A673 (cell line): Measurements from ENCODE around the gene INPP5F. TPM values are rescaled to one million over a fixed set of nuclear protein-coding genes. Genes with fewer than 3 reads are reported as not detected.

Experiments
- BruUV-seq: library from RNA; stranded (reverse); fragments of 400-500 nt; replicated peaks from 2 replicates; lab custom pipeline; 2021; lab: Mats Ljungman, UMichigan
- CTCF ChIA-PET: fragments of 300-600 bp; sonication (Branson Sonifier 250); formaldehyde crosslinking; loops from one replicate; lab custom pipeline; 2022; ENCODE audit warnings: antibody characterized with exemption; lab: Charles Lee
- POLR2A ChIA-PET: fragments of 300-600 bp; sonication (Branson Sonifier 250); formaldehyde crosslinking; loops from one replicate; lab custom pipeline; 2022; ENCODE audit warnings: antibody characterized with exemption; ENCODE audit not compliant: low non-redundant PET; lab: Charles Lee
- DNase-seq: peaks from one replicate; pipeline ENCODE4 v3.0.0-alpha.2; 2015; ENCODE audit warnings: low spot score
- H3K27ac ChIP-seq: fragments of 200-600 bp; sonication (generic); 2 replicates; pipeline ENCODE4 v1.5.1; 2016; ENCODE audit warnings: mixed run types, low read depth, mild to moderate bottlenecking, mixed read lengths, antibody characterized with exemption, low read length; ENCODE audit not compliant: poor library complexity, severe bottlenecking
- H3K27me3 ChIP-seq: fragments of 200-600 bp; sonication (generic); replicated peaks from 2 replicates; pipeline ENCODE4 v1.6.1; 2017; ENCODE audit warnings: mixed run types, low read depth, mild to moderate bottlenecking, mixed read lengths, antibody characterized with exemption, low read length; ENCODE audit not compliant: insufficient read depth, poor library complexity
- H3K36me3 ChIP-seq: fragments of 200-600 bp; sonication (generic); 2 replicates; pipeline ENCODE4 v1.6.1; 2016; ENCODE audit warnings: mixed run types, mild to moderate bottlenecking, mixed read lengths, antibody characterized with exemption, low read length; ENCODE audit not compliant: insufficient read depth, poor library complexity, severe bottlenecking
- H3K4me1 ChIP-seq: fragments of 200-600 bp; sonication (generic); 2 replicates; pipeline ENCODE4 v1.6.1; 2017; ENCODE audit warnings: mixed run types, mild to moderate bottlenecking, mixed read lengths, antibody characterized with exemption, low read length; ENCODE audit not compliant: insufficient read depth, poor library complexity, severe bottlenecking
- H3K4me3 ChIP-seq: fragments of 200-600 bp; sonication (generic); 2 replicates; pipeline ENCODE4 v1.5.1; 2016; ENCODE audit warnings: low read depth, mixed run types, mild to moderate bottlenecking, mixed read lengths, low read length; ENCODE audit not compliant: poor library complexity, severe bottlenecking
- H3K9me3 ChIP-seq: fragments of 200-600 bp; sonication (generic); 2 replicates; pipeline ENCODE4 v1.6.1; 2016; ENCODE audit warnings: mixed run types, low read depth, mild to moderate bottlenecking, mixed read lengths, antibody characterized with exemption, low read length; ENCODE audit not compliant: poor library complexity, severe bottlenecking
- EZH2 ChIP-seq: fragments of 200-600 bp; sonication (generic); IDR thresholded peaks from 2 replicates; pipeline ENCODE4 v1.6.1; 2017; ENCODE audit warnings: borderline replicate concordance, low read depth, mild to moderate bottlenecking, mixed read lengths, antibody characterized with exemption, low read length; ENCODE audit not compliant: poor library complexity, severe bottlenecking
- intact Hi-C: fragments of 100-400 bp; cut with micrococcal nuclease; formaldehyde crosslinking; loops from one replicate; pipeline ENCODE4 v1.10.0; 2022; ENCODE audit not compliant: unreplicated experiment
- total RNA-seq: library from RNA; stranded (reverse); gene quantifications from 2 replicates; pipeline ENCODE4 v1.2.3, GENCODE V29; 2021
- TF ChIP-seq, protein P1 (sequence below): fragments of 300-800, 200-600 bp; sonication (generic); conservative IDR thresholded peaks from 2 replicates; pipeline ENCODE4 v1.5.1; 2017; ENCODE audit warnings: low read depth, mild to moderate bottlenecking, antibody characterized with exemption, low read length, moderate library complexity, mixed read lengths

Gene INPP5F
- total RNA-seq, 1 experiment from 2014 or later, result 22.0 TPM

DNA sequence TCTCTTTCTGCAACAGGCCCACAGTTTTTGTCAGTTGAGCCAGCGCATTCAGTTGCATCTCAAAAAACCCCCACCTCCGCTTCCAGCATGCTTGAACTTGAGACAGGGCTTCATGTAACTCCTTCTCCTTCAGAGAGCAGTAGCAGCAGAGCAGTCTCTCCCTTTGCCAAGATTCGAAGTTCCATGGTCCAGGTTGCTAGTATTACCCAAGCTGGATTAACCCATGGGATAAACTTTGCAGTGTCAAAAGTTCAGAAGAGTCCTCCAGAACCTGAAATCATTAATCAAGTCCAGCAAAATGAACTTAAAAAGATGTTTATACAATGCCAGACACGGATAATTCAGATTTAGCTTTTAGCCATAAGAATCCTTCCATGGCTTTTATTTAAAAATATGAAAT, 101.6 kb downstream of the INPP5F start:
- intact Hi-C loops, result no loop called here
- peaks cover 66% of the 10 kb centered on the region for H3K36me3 ChIP-seq
- TF ChIP-seq, protein P1, sequence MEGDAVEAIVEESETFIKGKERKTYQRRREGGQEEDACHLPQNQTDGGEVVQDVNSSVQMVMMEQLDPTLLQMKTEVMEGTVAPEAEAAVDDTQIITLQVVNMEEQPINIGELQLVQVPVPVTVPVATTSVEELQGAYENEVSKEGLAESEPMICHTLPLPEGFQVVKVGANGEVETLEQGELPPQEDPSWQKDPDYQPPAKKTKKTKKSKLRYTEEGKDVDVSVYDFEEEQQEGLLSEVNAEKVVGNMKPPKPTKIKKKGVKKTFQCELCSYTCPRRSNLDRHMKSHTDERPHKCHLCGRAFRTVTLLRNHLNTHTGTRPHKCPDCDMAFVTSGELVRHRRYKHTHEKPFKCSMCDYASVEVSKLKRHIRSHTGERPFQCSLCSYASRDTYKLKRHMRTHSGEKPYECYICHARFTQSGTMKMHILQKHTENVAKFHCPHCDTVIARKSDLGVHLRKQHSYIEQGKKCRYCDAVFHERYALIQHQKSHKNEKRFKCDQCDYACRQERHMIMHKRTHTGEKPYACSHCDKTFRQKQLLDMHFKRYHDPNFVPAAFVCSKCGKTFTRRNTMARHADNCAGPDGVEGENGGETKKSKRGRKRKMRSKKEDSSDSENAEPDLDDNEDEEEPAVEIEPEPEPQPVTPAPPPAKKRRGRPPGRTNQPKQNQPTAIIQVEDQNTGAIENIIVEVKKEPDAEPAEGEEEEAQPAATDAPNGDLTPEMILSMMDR, result no peak
- TF ChIP-seq EZH2, result no peak
- H3K4me1 ChIP-seq, result no peaks in the 10 kb centered on the region
- ChIA-PET POLR2A (no interaction called here), CTCF (no interaction called here)
- no peak overlapping the region for H3K27ac ChIP-seq
- no TSS peak for BruUV-seq
- H3K9me3 ChIP-seq, result no peaks in the 10 kb centered on the region
- no peak for DNase-seq
- H3K27me3 ChIP-seq, result no peaks in the 10 kb centered on the region
- no peak overlapping the region for H3K4me3 ChIP-seq

DNA sequence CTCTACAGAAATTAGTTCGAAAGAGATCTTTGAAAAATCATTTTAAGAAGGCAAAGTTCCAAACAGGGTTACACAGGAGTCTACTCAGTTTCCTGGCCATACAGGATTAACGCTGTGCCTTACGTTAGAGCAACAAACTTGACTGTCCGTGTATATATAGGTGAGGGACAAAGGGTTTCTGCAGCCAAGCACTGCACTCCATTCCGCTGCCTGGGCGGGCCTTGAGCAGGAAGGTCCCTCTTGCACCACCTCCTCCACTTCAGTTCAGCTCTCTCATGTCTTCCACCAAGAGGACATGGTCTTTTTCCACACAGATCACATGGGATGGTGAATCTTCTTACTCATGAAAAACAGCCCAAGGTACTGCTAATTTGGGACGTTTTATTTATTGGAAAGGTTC, 103.6 kb downstream of the INPP5F start:
- POLR2A ChIA-PET, result no interaction called here
- H3K9me3 ChIP-seq, result no peaks in the 10 kb centered on the region
- intact Hi-C loops, result no loop called here
- H3K27me3 ChIP-seq, result no peaks in the 10 kb centered on the region
- no peak overlapping the region for H3K27ac ChIP-seq
- no peak for DNase-seq
- H3K4me1 ChIP-seq, result no peaks in the 10 kb centered on the region
- CTCF ChIA-PET, result no interaction called here
- no peak overlapping the region for H3K4me3 ChIP-seq
- BruUV-seq, result no TSS peak
- TF ChIP-seq, protein P1, result no peak
- no peak for TF ChIP-seq EZH2
- peaks cover 86% of the 10 kb centered on the region for H3K36me3 ChIP-seq

DNA sequence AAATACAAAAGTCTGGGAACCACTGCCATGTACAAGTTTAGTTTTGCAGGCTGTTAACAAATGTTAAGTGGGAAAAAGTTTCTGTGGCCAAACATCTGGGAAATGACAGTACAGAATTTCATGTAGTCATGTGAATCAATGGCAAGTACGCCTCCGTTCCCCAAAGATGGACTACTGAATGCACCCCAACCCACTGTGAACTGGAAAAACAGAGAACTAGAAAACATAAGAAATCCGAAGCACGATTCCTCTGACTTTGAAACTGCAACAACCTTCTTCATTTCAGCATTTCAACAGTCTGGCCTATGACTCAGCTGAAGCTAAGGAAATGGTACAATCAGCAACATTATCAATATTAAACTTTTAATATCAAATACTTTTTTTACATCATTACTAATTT, 105.0 kb downstream of the INPP5F start:
- no peak overlapping the region for H3K4me3 ChIP-seq
- ChIA-PET POLR2A (interaction anchor here (0.6 kb wide), 1 partner anchor 25 kb away, joined by 6 read pairs; no protein-coding TSS in a partner anchor), CTCF (no interaction called here)
- no peak overlapping the region for H3K27ac ChIP-seq
- TF ChIP-seq, protein P1, result no peak
- TF ChIP-seq EZH2, result no peak
- BruUV-seq, result no TSS peak
- intact Hi-C loops, result no loop called here
- H3K4me1 ChIP-seq, result no peaks in the 10 kb centered on the region
- DNase-seq, result no peak
- no peaks in the 10 kb centered on the region for H3K9me3 ChIP-seq
- peaks cover 98% of the 10 kb centered on the region for H3K36me3 ChIP-seq
- no peaks in the 10 kb centered on the region for H3K27me3 ChIP-seq
